ENCODE data around the gene NUP62CL.
"Not testable (repeated sequence)": the region's sequence is repeated elsewhere in the genome, so short reads cannot be mapped to it uniquely, and the experiment has no call there.

The NUP62CL gene

DNA sequence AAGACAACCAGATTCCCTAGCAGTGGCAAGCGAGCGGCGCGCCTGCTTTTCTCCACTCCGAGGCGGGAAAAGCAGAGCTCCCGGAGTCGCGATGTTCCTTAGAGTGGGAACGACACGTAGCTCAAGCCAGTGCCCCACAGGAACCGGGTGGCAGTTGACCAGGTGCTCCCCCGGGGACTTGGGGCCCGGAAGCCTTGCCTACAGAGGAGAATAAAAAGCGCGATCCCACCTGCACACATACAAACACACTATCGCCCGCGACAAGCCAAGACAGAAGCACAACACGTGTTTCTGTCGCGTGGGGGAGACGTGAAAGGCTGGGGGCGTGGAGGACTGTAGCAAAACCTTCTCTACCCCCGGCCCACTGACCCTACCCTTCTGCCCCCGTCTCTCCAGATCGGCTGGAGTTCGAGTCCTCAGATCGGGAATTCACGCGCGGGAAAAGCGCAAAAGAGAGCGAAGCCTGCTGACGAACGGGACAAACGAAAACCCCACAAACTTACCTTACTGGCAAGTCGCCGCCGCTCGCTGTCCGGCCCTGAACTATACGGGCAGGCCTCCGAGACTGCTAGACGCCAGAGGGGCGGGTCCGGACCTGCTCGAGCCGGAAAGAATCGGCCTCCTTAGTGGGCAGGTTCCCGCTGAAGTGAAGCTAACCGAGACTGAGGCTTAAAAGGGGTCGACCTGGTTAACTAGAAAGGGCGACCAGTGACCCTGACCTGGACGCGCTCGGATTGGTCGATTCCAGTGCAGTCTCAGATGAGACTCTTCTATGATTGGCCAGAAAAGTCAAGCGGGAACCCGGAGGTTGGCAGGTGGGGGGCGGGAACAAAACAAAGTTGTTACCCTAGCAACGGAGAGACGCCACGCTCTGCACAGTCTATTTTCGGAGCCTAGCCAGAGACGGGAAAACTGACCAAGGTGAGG is at the start of gene NUP62CL, which contains the start of gene DNAAF6:
Gene NUP62CL, minus strand, starts transcription at position 664 of the 927 bp plus-strand sequence. CDS start 31,287 bp downstream, outside the sequence.
Gene DNAAF6, plus strand, starts transcription at position 842 of the 927 bp plus-strand sequence. CDS start 6,265 bp downstream, outside the sequence.
- peak; percentile 7 for DNase-seq

GRCh38 chrX:107228486-107228819 is 22.2 kb upstream of the NUP62CL start:
- DNase-seq, result no peak

DNA sequence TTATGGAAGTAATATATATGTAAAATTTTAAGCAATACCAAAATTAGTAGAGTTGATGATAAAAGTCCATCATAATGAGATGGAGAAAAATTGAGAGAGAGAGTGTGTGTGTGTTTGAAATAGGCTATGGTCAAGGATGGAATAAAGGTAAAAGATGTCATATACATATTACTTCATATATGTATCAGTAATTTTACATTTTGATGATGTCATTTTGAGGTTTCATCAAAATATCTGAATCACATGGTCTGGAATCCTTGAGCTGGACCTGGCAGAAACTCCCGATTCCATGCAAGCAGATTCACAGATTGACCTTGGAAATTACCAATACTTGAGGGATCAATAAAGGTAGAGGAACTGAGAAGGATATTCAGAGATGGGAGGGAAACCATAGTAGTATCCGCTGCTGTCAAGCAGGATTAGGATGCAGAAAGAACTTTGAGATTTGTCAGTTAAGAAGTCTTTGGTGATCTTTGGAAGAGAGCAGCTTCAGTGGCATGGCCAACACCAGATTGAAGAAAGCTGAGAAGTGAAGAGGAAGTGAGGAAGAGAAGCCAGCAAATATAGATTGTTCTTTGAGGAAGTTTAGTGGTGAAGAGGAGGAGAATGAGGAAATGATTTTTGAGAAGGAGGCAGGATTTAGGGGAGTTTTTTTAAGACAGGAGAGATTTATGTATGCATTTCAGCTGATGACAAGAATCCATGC is 21.7 kb upstream of the NUP62CL start:
- no peak for DNase-seq

DNA sequence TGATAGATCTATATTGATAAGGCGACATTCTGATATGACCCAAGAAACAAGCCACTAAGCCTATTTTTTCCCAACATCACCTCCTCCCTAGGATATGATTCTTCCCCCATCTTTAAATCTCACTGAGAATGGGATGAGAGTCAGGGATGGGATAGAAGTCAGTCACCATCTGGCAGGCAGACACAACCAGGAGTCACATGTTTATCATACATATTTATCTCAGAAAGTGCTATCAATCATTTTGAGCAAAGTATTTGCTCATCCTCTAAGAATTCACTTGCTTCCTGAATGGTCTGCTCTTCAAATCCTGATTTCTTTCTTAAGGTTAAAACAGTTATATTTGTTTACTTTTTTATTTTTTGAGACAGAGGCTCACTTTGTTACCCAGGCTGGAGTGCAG is 20.5 kb upstream of the NUP62CL start:
- DNase-seq, result no peak

GRCh38 chrX:107213477-107213876 is 7.2 kb upstream of the NUP62CL start:
- DNase-seq, result no peak

GRCh38 chrX:107207943-107208342 is 1.7 kb upstream of the NUP62CL start:
- no peak for DNase-seq

GRCh38 chrX:107207089-107207488 is 856 bp upstream of the NUP62CL start:
- no peak for DNase-seq

- no peak for DNase-seq
These were observed 448 bp upstream of the NUP62CL start for GRCh38 chrX:107206697-107207065.

DNA sequence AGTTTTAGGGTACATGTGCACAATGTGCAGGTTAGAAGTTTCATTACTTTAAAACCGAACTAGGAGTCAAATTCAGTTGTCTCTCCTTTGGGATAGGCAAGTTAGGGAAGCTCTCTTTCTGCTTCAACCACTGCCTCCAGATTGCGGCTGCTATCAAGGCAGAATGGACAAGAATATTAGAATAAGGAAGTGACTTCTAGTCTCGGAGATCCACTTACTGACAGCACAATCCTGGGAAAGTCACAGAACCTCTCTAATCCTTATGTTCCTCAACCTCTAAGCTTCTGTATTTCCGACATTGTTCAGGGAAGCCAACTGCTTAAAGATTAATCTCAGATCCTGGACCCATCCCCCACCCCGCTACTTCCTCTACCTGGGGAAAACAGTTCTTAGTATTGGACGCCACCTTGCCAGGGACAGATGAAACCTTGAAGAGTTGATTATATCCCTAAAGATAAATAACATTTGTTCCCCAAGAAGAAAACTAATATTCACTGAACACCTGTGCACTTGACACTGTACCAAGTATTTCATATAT is 2.1 kb downstream of the NUP62CL start:
- DNase-seq, result no peak

GRCh38 chrX:107199491-107199890 is 6.7 kb downstream of the NUP62CL start:
- no peak for DNase-seq

DNA sequence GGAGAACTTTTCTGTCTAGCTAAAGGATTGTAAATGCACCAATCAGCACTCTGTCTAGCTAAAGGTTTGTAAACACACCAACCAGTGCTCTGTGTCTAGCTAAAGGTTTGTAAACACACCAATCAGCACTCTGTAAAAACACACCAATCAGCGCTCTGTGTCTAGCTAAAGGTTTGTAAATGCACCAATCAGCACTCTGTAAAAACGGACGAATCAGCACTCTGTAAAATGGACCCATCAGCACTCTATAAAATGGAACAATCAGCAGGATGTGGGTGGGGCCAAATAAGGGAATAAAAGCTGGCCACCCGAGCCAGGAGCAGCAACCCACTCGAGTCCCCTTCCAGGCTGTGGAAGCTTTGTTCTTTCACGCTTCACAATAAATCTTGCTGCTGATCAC is 8.2 kb downstream of the NUP62CL start:
- DNase-seq, result not testable (repeated sequence)

- no peak for DNase-seq
These were observed 8.9 kb downstream of the NUP62CL start for GRCh38 chrX:107197319-107197718.

GRCh38 chrX:107171369-107172102 is 34.7 kb downstream of the NUP62CL start:
- no peak for DNase-seq

DNA sequence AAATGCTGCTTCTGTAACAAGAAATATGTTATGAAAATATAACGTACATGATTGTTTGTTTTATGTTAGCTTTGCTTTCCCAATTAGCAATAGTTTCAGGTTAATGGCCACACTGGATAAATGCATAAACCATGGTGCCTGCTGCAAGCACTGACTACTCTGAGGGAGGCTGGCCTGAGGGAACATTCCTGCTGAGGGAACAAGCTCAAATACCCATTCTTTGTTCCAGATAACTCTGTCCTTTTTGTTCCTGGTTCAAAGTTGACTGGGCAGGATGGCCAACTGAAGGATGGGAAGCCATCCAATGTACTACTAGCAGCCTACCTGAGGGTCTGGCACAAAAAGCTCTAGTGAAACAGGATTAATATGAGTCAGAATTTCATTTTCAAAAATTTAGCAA is 37.5 kb downstream of the NUP62CL start:
- no peak for DNase-seq

DNA sequence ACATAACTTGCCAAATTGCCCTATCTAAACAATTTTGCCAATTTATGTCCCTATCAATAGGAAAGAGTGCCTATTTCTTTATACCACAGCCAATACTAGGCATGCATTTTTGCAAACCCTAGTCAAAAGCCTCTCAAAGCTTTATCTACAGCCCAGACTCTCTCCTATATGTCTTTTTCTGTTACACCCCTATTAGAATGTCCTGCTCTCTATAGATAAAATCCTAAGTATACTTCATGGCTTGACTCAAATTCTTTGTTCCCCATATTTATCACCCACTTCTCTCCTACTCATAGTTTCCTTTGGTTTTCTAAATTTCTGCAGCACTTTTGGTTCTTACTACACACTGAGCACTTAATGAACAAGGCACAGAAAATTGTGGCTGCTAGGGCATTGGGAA is 38.0 kb downstream of the NUP62CL start:
- no peak for DNase-seq

- DNase-seq, result no peak
These were observed 38.9 kb downstream of the NUP62CL start for GRCh38 chrX:107167163-107167921.

- DNase-seq, result not testable (repeated sequence)
These were observed 48.6 kb downstream of the NUP62CL start for GRCh38 chrX:107157618-107158017.

- not testable (repeated sequence) for DNase-seq
These were observed 50.4 kb downstream of the NUP62CL start for GRCh38 chrX:107155621-107156430.

DNA sequence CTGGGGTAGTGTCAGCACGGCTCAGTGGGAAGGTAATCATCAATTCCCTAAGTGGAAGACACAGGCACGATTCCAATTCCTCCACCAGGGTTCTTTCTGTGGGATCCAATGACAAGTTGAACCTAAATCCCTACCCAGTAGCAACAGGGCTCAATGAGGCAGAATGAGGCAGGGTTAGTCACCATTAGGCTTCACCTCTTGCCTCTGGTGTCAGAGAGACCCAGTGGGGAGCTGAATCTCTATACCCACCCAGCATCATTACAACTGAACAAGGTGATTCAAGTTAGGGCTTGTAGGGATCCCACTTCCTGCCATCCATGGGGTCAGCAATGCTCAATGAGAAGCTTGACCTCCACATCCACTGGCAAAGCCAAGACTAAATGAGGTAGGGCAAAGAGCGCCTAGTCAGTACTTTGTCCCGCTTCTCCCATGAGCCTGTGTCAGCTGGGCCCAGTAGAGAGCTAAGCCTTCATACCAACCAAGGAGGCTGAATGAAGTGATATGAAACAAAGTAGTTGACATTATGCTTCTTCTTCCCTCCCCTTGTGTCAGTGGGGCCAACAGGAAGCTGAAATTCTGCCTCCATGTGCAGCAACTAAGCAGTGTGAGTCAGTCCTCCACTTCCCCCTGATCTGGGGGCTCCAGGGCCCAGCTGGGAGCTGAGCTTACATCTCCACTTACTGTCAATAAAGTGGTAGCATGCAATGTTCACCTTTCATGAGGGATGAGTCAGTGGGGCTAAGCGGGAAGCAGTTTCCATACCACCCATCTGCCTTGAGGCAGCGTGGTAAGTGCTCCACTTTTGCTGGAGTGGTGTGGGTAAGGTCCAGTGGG is 51.2 kb downstream of the NUP62CL start:
- DNase-seq, result no peak

- no peak for DNase-seq
These were observed 53.2 kb downstream of the NUP62CL start for GRCh38 chrX:107153005-107153404.

Measured in midbrain (tissue), 1 donor.